Activated CD8-positive, alpha-beta T cell treated with anti-CD3 and anti-CD28 coated beads for 36 hours (primary cell): ENCODE results near the gene PTGS1. TPM values are rescaled to one million over a fixed set of nuclear protein-coding genes. Genes with fewer than 3 reads are reported as not detected.

Source experiments
- ATAC-seq: fragments of 200-7000 bp; cut with Tn5 transposase; one replicate; pipeline ENCODE4 v1.10.0; 2021; ENCODE audit warnings: mild to moderate bottlenecking, moderate library complexity
- CTCF ChIA-PET: fragments of 350-600 bp; sonication (Branson Sonifier 250); formaldehyde crosslinking; loops from one replicate; lab custom pipeline; 2021; ENCODE audit warnings: antibody characterized with exemption; lab: Charles Lee
- POLR2A ChIA-PET: fragments of 350-600 bp; sonication (Branson Sonifier 250); formaldehyde crosslinking; loops from one replicate; lab custom pipeline; 2021; ENCODE audit warnings: antibody characterized with exemption; lab: Charles Lee
- DNase-seq: peaks from one replicate; pipeline ENCODE4 v3.0.0-alpha.2; 2020
- H3K27ac Mint-ChIP-seq: one replicate; pipeline ENCODE4 v1.8.0; 2021; ENCODE audit warnings: mild to moderate bottlenecking, mixed read lengths
- H3K27me3 Mint-ChIP-seq: one replicate; pipeline ENCODE4 v1.8.0; 2021; ENCODE audit warnings: mixed read lengths
- H3K36me3 Mint-ChIP-seq: one replicate; pipeline ENCODE4 v1.8.0; 2021; ENCODE audit warnings: low read depth, mixed read lengths
- H3K4me1 Mint-ChIP-seq: one replicate; pipeline ENCODE4 v1.8.0; 2021; ENCODE audit warnings: low read depth, mixed read lengths
- H3K4me3 Mint-ChIP-seq: one replicate; pipeline ENCODE4 v1.8.0; 2021; ENCODE audit warnings: mild to moderate bottlenecking, moderate library complexity, mixed read lengths
- H3K9me3 Mint-ChIP-seq: one replicate; pipeline ENCODE4 v1.8.0; 2021; ENCODE audit warnings: mixed read lengths
- CTCF ChIP-seq: fragments of 200-600 bp; IDR thresholded peaks from one replicate; pipeline ENCODE4 v1.8.0; 2022; ENCODE audit warnings: antibody characterized with exemption, mild to moderate bottlenecking
- intact Hi-C: fragments of 100-400 bp; cut with micrococcal nuclease; formaldehyde crosslinking; loops from one replicate; pipeline ENCODE4 v1.10.0; 2022
- total RNA-seq, 2 experiments: library from RNA; stranded (reverse); gene quantifications; one replicate each; pipeline ENCODE4 v1.2.3, GENCODE V29; 2021

The PTGS1 gene
- total RNA-seq, 2 experiments from 2014 or later, result 0.23 TPM; not detected in 1

- POLR2A ChIA-PET, result no interaction called here
- Mint-ChIP-seq H3K9me3 (no peaks in the 10 kb centered on the region), H3K27ac (no peak overlapping the region), H3K27me3 (peaks cover 14% of the 10 kb centered on the region), H3K4me3 (no peak overlapping the region), H3K36me3 (no peaks in the 10 kb centered on the region), H3K4me1 (peaks cover 2% of the 10 kb centered on the region)
- intact Hi-C loops, result no loop called here
- peak; percentile 27 for ATAC-seq
- no peak for DNase-seq
- CTCF ChIA-PET, result no interaction called here
- no peak for TF ChIP-seq CTCF
Observed at GRCh38 chr9:122389799-122390481, 19.1 kb downstream of the PTGS1 start.

- Mint-ChIP-seq H3K9me3 (no peaks in the 10 kb centered on the region), H3K4me3 (no peak overlapping the region), H3K4me1 (peaks cover 2% of the 10 kb centered on the region), H3K36me3 (no peaks in the 10 kb centered on the region), H3K27me3 (peaks cover 14% of the 10 kb centered on the region), H3K27ac (no peak overlapping the region)
- CTCF ChIA-PET, result no interaction called here
- no peak for TF ChIP-seq CTCF
- intact Hi-C loops, result no loop called here
- no peak for ATAC-seq
- no peak for DNase-seq
- POLR2A ChIA-PET, result no interaction called here
Observed at GRCh38 chr9:122392284-122392683, 21.5 kb downstream of the PTGS1 start.

GRCh38 chr9:122392714-122393113, 21.9 kb downstream of the PTGS1 start:
- no peak overlapping the region for H3K27ac Mint-ChIP-seq
- peaks cover 2% of the 10 kb centered on the region for H3K4me1 Mint-ChIP-seq
- no peak overlapping the region for H3K4me3 Mint-ChIP-seq
- POLR2A ChIA-PET, result no interaction called here
- no peak for TF ChIP-seq CTCF
- DNase-seq (no peak), ATAC-seq (no peak)
- H3K27me3 Mint-ChIP-seq, result peaks cover 14% of the 10 kb centered on the region
- H3K9me3 Mint-ChIP-seq, result no peaks in the 10 kb centered on the region
- CTCF ChIA-PET, result no interaction called here
- intact Hi-C loops, result no loop called here
- no peaks in the 10 kb centered on the region for H3K36me3 Mint-ChIP-seq

- Mint-ChIP-seq H3K4me1 (peaks cover 2% of the 10 kb centered on the region), H3K36me3 (no peaks in the 10 kb centered on the region), H3K9me3 (no peaks in the 10 kb centered on the region), H3K27me3 (peaks cover 14% of the 10 kb centered on the region), H3K27ac (no peak overlapping the region), H3K4me3 (no peak overlapping the region)
- ATAC-seq (no peak), DNase-seq (no peak)
- no peak for TF ChIP-seq CTCF
- ChIA-PET POLR2A (no interaction called here), CTCF (no interaction called here)
- intact Hi-C loops, result no loop called here
Observed at GRCh38 chr9:122393284-122393983, 22.6 kb downstream of the PTGS1 start.
